Measurements from ENCODE around the gene LGALS16.
"Not testable (repeated sequence)": the region's sequence is repeated elsewhere in the genome, so short reads cannot be mapped to it uniquely, and the experiment has no call there.

Gene LGALS16, protein sequence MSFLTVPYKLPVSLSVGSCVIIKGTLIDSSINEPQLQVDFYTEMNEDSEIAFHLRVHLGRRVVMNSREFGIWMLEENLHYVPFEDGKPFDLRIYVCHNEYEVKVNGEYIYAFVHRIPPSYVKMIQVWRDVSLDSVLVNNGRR

GRCh38 chr19:39655613-39656012, at the start of gene LGALS16:
Gene LGALS16 (plus strand): TSS chr19:39655913. CDS start chr19:39655962, 49 bp downstream.
- DNase-seq: no peak

DNA sequence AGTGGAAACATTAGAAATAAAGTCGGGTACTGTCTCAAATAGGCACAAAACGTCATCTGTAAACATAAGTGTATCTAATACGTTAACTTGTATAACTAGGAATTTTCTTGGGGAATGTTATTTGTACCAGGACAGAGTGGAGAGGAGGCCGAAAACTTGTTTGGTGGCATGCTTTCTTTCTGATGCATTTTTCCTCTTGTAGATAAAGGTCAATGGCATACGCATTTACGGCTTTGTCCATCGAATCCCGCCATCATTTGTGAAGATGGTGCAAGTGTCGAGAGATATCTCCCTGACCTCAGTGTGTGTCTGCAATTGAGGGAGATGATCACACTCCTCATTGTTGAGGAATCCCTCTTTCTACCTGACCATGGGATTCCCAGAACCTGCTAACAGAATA, 48.7 kb upstream of the LGALS16 start:
- no peak for DNase-seq

DNA sequence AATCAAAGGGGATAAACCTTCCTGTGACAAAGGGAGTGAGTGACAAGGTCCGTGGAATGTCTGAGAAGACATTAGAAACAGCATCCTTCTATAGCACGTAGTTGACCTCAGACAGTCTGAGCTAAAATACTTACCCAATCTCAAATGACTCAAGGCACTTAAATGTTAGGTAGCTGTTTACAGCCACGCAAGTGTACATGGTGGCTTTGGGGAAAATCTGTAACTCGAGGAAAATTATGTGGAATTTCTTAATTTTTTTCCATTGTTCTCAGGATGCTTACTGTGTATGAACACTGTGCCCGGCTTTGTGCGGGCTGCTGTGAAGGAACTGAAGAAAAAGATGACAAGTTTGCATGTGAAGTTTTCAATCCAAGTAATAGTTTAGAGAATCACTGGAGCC, 48.2 kb upstream of the LGALS16 start:
- DNase-seq: no peak

- DNase-seq: no peak
Observed at GRCh38 chr19:39613597-39613996, 42.1 kb upstream of the LGALS16 start.

DNA sequence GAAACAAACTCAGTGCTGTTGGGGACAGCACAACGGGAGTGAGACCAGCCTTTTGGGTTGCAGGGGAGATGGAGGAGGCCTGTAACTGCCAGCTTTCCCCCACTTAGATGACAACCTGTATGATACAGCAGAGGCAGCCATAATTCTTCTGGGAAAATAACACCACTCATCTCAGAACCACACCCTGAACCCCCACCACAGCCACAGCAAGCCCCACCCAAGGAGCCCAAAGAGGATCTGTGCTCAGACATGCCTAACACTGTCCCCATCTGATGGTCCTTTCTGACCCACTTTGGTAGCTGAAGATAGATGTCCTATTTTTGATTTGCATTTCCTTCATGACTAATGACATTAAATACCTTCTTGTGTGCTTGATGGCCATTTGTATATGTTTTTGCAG, 38.0 kb upstream of the LGALS16 start:
- DNase-seq: no peak

DNA sequence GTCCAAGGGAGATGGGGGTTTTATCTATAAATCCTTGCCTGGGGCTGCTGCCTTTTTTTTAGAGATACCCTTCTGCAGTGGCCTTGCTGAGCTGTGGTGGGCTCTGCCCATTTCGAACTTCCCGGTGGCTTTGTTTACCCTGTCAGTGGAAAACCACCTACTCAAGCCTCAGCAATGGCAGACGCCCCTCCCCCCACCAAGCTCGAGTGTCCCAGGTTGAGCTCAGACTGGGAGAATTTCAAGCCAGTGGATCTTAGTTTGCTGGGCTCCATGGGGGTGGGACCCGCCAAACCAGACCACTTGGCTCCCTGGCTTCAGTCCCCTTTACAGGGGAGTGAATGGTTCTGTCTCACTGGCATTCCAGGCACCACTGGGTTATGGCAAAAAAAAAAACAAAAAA, 31.8 kb upstream of the LGALS16 start:
- DNase-seq: no peak

- not testable (repeated sequence) for DNase-seq
Observed at GRCh38 chr19:39627631-39628030, 28.1 kb upstream of the LGALS16 start.

DNA sequence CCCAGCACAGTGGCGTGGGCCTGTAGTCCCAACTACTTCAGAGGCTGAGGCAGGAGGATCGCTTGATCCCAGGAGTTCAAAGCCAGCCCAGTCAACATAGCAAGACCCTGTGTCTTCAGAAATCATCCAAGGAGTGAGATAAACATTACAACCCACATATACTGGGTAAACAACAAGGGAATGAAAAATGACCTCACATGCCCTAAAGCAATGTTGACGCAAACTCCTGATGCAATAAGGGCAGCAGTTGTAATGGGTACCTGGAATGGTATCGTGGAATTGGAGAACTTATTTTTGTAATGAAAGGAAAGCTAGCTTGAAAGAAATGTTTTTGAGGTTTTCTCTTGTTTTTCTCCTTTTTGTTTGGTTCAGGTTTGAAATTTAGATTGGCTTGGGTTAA, 24.5 kb upstream of the LGALS16 start:
- no peak for DNase-seq

- DNase-seq: no peak
Observed at GRCh38 chr19:39631626-39632025, 24.1 kb upstream of the LGALS16 start.

- no peak for DNase-seq
Observed at GRCh38 chr19:39637891-39638290, 17.8 kb upstream of the LGALS16 start.

DNA sequence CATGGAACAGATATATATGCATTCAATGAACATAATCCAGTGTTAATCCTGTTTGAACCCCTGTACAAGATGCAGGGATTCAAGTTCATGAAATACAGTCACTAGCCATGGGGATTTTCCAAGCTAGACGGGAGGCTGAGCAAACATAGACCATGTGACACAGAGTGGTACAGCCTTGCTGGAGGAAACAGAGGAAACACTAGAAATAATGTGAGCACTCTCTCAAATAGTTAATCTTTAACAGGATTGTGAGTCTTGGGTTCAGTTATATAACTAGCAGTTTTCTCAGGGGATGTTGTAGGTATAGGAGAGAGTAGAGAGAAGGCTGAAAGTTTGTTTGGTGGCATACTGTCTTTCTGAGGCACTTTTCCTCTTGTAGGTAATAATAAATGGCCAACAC, 13.9 kb upstream of the LGALS16 start:
- DNase-seq: no peak

- no peak for DNase-seq
Observed at GRCh38 chr19:39643591-39643990, 12.1 kb upstream of the LGALS16 start.

GRCh38 chr19:39645800-39646411, 9.8 kb upstream of the LGALS16 start:
- no peak for DNase-seq

- DNase-seq: no peak
Observed at GRCh38 chr19:39647918-39648317, 7.8 kb upstream of the LGALS16 start.

DNA sequence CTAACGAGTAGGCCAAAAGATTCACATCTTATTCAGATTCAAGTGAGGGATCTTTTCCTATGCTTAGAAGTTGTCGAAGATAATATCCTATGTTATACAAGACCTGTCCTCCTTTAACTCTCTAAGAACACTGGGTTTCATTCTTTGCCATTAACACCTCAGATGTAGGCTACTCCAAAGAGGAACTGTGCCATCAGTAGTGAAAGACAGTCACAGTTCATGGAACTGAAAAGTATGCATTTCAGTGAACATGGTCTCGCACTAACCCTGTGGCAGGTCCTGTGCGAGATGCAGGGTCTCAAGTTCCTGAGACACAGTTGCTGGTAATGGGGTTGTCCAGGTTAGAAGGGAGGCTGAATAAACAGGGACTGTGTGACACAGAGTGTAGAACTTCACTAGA, 4.1 kb downstream of the LGALS16 start:
- no peak for DNase-seq

- DNase-seq: no peak
Observed at GRCh38 chr19:39660661-39661060, 4.9 kb downstream of the LGALS16 start.

DNA sequence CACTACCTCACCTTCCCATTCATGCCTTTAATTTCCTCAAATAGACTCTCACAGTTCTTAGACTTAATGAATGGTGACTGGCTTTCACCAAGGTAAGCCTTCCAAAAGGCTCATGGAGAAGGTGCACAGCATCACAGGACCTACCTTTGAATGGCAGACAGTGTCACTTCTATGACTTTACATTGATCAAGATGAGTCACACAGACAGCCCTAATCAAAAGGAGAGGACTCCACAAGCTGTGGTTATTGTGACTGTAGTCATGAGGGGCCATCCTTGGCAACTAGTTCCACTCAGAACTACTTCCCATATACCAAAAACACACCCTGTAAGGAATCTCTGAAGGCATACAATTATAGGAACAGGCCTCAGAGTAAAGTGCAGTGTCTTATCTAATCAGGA, 5.9 kb downstream of the LGALS16 start:
- DNase-seq: no peak

- DNase-seq: not testable (repeated sequence)
Observed at GRCh38 chr19:39669860-39670259, 14.1 kb downstream of the LGALS16 start.

DNA sequence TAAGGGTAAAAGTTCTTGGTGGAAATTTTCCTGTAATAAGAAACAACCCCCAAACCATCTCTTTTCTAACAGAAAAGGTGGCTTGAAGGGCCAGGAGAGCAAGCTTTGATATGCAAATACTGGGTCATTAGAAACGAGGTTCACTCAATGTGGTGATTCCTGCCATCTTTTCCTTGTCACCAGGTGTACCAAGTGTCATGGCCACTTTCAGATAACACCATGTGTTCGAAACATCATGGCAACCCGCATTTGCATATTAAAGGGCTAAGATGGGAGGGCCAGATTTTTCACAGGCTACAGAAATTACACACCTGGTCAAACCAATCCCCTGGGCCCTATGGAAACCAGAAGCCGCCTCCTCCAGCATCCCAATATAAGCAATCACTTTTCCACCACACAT, 15.3 kb downstream of the LGALS16 start:
- no peak for DNase-seq

DNA sequence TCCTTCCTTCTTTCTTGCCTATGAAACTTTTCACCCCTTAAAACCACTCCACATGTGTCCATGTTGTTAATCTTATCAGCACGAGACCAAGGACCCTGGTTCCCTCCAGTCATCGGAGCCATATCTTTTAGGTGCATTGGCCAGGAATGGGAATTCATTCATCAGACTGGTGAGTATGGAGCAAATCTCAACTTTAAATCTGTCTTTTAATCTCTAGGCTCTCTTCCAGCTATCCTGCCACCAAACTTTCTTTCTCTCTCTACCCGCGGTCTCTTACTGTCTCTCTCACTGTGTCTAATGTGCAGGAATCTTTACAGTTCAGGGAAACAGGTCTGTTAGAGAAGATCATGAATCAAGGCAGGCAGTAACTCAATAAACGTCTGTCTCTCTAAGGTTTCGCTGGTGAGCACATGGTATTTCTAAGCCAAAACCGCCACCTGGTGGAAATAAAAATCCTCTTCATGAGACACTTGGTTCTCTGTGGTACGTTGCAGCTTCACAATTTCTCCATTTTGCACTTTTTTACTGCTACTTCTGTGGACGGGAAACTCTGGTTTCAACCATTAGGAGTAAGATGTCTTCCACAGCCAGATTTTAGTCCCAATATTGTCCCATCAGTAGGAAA, 16.1 kb downstream of the LGALS16 start:
- no peak for DNase-seq

DNA sequence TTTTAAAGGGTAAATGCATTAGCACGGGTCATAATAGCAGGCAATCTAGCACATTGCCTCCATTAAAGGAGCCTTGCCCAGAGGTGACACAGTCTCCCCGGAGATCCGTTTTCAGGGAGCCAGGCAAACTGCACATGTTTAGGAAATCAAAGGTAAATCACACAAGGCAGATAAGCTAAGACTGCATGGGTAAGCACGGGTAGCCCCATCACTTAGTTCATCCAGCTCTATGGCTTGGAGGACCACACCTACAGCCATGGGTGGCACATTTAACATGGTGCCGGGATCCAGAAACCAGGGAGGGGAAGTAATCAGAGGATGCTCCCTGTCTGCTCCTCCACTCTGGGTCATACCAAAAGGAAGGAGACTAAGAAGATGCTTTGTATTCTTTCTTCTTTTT, 16.8 kb downstream of the LGALS16 start:
- no peak for DNase-seq

DNA sequence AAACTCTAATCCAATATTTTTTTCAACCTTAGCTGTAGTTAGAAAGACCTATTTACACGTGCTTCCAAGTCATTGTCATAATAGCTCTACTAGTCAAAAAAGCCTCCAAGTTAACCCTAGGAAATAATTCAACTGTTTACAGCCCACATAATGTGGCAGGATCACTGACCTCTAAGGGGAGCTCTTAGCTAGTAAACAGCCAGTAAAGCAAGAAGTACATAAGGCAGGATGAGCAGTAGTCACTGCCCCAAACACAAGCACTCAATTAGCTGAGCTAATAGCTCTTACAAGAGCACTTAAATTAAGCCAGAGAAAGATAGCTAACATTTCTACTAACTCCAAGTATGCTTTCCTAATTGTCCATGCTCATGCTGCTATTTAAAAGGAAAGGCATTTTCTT, 18.1 kb downstream of the LGALS16 start:
- not testable (repeated sequence) for DNase-seq

DNA sequence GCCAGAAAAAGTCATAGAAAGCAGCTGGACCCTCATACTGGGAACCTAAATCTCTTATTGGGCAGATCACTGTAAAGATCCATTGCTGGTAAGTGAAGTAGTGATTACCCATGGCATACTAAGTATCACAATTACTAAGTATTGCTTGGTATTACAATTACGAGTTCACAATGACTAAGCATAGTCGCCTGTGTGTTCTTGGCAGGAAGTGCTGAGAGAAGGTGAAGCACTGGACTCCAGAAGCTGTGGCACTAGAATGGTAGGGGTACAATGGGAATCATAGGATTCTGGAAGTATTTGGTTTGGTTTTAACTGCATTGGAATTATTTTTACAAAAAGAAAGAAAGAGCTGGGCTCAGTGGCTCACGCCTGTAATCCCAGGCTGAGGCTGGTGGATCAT, 20.3 kb downstream of the LGALS16 start:
- no peak for DNase-seq

DNA sequence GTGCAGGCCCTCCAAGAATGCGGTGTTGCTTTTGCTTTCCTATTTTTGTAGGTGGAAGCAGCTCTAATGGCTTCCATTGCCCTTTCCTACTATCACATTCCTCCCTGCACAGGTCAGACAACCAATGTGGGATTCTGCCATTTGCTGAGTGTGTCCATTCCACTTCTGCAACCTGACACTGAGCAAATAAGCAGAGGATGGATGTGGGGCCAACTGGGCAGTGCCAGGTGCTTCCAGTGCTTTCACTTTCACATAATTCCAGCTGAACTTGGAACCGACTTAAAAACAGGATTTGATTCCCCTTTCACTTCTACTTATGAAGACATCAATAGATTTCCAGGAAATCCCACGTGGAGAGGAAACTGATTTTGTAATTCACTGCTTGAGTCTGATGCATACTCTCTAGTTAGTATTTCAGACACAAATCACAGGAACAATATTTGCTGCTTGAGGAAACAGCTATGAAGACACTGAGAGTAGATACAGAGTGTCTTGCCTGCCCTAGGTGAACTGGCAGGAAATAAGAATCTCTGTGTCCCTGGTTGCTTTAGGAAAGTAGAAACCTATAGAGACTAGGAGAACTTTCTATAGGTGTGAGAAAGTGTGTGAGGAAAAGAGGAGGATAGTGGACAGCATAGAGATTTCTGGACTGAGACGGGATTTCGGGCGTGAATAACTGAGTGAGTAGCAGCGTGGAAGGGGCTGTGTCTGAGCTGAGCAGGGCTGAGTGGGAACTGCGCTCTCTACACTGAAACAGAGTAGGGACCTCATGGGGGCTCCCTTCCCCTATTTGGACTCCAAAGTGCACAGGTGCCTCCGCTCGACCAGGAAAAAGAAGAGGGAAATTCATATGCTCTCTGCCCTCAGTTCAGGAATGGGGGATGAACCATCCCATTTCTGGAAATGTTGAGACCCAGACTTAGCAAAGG, 22.5 kb downstream of the LGALS16 start:
- no peak for DNase-seq

Data from femur (tissue), 1 donor.